ENCODE measurements around the gene NBPF8.
"Not testable (repeated sequence)": the region's sequence is repeated elsewhere in the genome, so short reads cannot be mapped to it uniquely, and the experiment has no call there.

Gene NBPF8

DNA sequence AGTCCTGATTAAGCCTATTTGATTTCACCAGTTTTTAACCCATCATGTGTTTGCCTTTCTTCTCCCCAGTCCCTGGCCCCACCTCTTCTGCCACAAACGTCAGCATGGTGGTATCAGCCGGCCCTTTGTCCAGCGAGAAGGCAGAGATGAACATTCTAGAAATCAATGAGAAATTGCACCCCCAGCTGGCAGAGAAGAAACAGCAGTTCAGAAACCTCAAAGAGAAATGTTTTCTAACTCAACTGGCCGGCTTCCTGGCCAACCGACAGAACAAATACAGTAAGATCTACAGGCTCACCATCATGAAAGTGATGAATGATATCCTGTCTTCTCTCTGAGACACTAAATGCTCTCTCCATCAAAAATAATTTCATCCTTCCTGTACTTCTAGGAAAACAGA lies 34.3 kb downstream of the NBPF8 start:
- not testable (repeated sequence) for H4K12ac ChIP-seq (ENCODE audit: low read depth, low read length); H3K4me3 ChIP-seq (ENCODE audit: low read depth, low read length); H3K4me1 ChIP-seq (ENCODE audit: control insufficient read depth in 1 of 2, insufficient read depth in 2 of 2, low read length in 2 of 2); H2AFZ ChIP-seq (ENCODE audit: insufficient read depth, low read length, poor library complexity); H3K18ac ChIP-seq (ENCODE audit: low read length); H2BK5ac ChIP-seq (ENCODE audit: low read depth, low read length, poor library complexity); H3K9me3 ChIP-seq (ENCODE audit: insufficient read depth, low read depth, low read length); H3K27ac ChIP-seq (ENCODE audit: low read depth, low read length); H3K4ac ChIP-seq (ENCODE audit: low read depth, low read length); H3K23ac ChIP-seq (ENCODE audit: low read length); H3K14ac ChIP-seq (ENCODE audit: low read length); H3K27me3 ChIP-seq (ENCODE audit: insufficient read depth, low read length); H2BK120ac ChIP-seq (ENCODE audit: insufficient read depth, low read length, poor library complexity); H3K79me2 ChIP-seq (ENCODE audit: control insufficient read depth, insufficient read depth, low read length, poor library complexity); H4K91ac ChIP-seq (ENCODE audit: low read depth, low read length); H2AK5ac ChIP-seq (ENCODE audit: low read length); H3K4me2 ChIP-seq (ENCODE audit: low read length); H3K79me1 ChIP-seq (ENCODE audit: low read length); H4K8ac ChIP-seq (ENCODE audit: low read depth, low read length); H3K9ac ChIP-seq (ENCODE audit: low read length); H3K36me3 ChIP-seq (ENCODE audit: control insufficient read depth in 1 of 2, insufficient read depth in 2 of 2, low read length in 2 of 2); DNase-seq; H2BK12ac ChIP-seq (ENCODE audit: low read length)
- no CpG with 5 or more reads among the region's 5 CpGs for WGBS (ENCODE audit: extremely low coverage, insufficient coverage, insufficient read length)

Data from trophoblast cell (in vitro differentiated cells and primary cell).